Naive thymus-derived CD4-positive, alpha-beta T cell (primary cell): ENCODE results near the gene ZFP69. TPM values are rescaled to one million over a fixed set of nuclear protein-coding genes. Genes with fewer than 3 reads are reported as not detected.
"Not testable (repeated sequence)": the region's sequence is repeated elsewhere in the genome, so short reads cannot be mapped to it uniquely, and the experiment has no call there.

Experiments used
- ATAC-seq: fragments of 150-1000 bp; cut with Tn5 transposase; 2 replicates; pipeline ENCODE4 v1.10.0; 2021; ENCODE audit warnings: mild to moderate bottlenecking, moderate library complexity
- CTCF ChIA-PET: fragments of 350-600 bp; sonication (Branson Sonifier 250); formaldehyde crosslinking; loops from one replicate; lab custom pipeline; 2021; ENCODE audit warnings: antibody characterized with exemption; lab: Charles Lee
- POLR2A ChIA-PET: fragments of 350-600 bp; sonication (Branson Sonifier 250); formaldehyde crosslinking; loops from one replicate; lab custom pipeline; 2021; ENCODE audit warnings: antibody characterized with exemption, inconsistent platforms; lab: Charles Lee
- DNase-seq, 9 donors: peaks; one replicate each; pipeline versions ENCODE4 v3.0.0 to v3.0.0-alpha.2; 2020 to 2022; ENCODE audit warnings: mixed read lengths in 1 of 9
- H3K27ac ChIP-seq: one replicate; pipeline ENCODE4 v1.7.0; 2013; ENCODE audit warnings: mild to moderate bottlenecking, low read depth, low read length, moderate library complexity
- H3K27me3 ChIP-seq, 2 donors: one replicate each; pipeline ENCODE4 v1.7.0; 2013; ENCODE audit warnings: low read length in 2 of 2, mild to moderate bottlenecking in 2 of 2, moderate library complexity in 2 of 2; ENCODE audit not compliant: control insufficient read depth in 2 of 2, insufficient read depth in 2 of 2
- H3K36me3 ChIP-seq, 3 experiments: 1 replicate in 2 of 3; 2 replicates in 1 of 3; pipeline ENCODE4 v1.7.0; 2013; ENCODE audit warnings: low read length in 3 of 3, mild to moderate bottlenecking in 3 of 3, moderate library complexity in 1 of 3; ENCODE audit not compliant: insufficient read depth in 3 of 3, control insufficient read depth in 2 of 3
- H3K4me1 ChIP-seq, 2 donors: one replicate each; pipeline ENCODE4 v1.7.0; 2013; ENCODE audit warnings: low read length in 2 of 2, mild to moderate bottlenecking in 2 of 2, moderate library complexity in 1 of 2; ENCODE audit not compliant: control insufficient read depth in 2 of 2, insufficient read depth in 2 of 2
- H3K4me3 ChIP-seq: 2 replicates; pipeline ENCODE4 v1.7.0; 2013; ENCODE audit warnings: mild to moderate bottlenecking, low read length
- H3K9me3 ChIP-seq, 3 experiments: 1 replicate in 2 of 3; 2 replicates in 1 of 3; pipeline ENCODE4 v1.7.0; 2013; ENCODE audit warnings: low read length in 3 of 3; ENCODE audit not compliant: control insufficient read depth in 2 of 3
- H3K27ac Mint-ChIP-seq, 9 donors: one replicate each; pipeline ENCODE4 v1.8.0; 2020 to 2022; ENCODE audit warnings: mixed read lengths in 9 of 9, mild to moderate bottlenecking in 8 of 9, moderate library complexity in 5 of 9, inconsistent platforms in 2 of 9
- H3K27me3 Mint-ChIP-seq, 5 donors: one replicate each; pipeline ENCODE4 v1.8.0; 2021 to 2022; ENCODE audit warnings: mixed read lengths in 5 of 5, mild to moderate bottlenecking in 1 of 5
- H3K36me3 Mint-ChIP-seq, 5 donors: one replicate each; pipeline ENCODE4 v1.8.0; 2020 to 2022; ENCODE audit warnings: mixed read lengths in 5 of 5, mild to moderate bottlenecking in 3 of 5, inconsistent platforms in 1 of 5
- H3K4me1 Mint-ChIP-seq, 7 donors: one replicate each; pipeline ENCODE4 v1.8.0; 2020 to 2022; ENCODE audit warnings: mixed read lengths in 7 of 7, mild to moderate bottlenecking in 3 of 7, inconsistent platforms in 1 of 7
- H3K4me3 Mint-ChIP-seq, 10 donors: one replicate each; pipeline ENCODE4 v1.8.0; 2020 to 2022; ENCODE audit warnings: mild to moderate bottlenecking in 10 of 10, mixed read lengths in 10 of 10, moderate library complexity in 6 of 10, inconsistent platforms in 2 of 10
- H3K9me3 Mint-ChIP-seq, 11 donors: one replicate each; pipeline ENCODE4 v1.8.0; 2020 to 2022; ENCODE audit warnings: mixed read lengths in 11 of 11, mild to moderate bottlenecking in 4 of 11, inconsistent platforms in 1 of 11, moderate library complexity in 1 of 11
- intact Hi-C, 2 donors: fragments of 100-400 bp; cut with micrococcal nuclease; formaldehyde crosslinking; loops; one replicate each; pipeline ENCODE4 v1.15.1; 2023
- polyA plus RNA-seq, 2 donors: library from polyadenylated mRNA; unstranded; fragments of 300-500 nt; fragmentation: Illumina TruSeq; gene quantifications; one replicate each; pipeline ENCODE4 v1.2.3, GENCODE V29; 2021
- total RNA-seq, 6 experiments: library from RNA in 5 of 6; stranded (reverse) in 5 of 6; gene quantifications; 1 replicate in 5 of 6; 2 replicates in 1 of 6; pipeline ENCODE4 v1.2.3 and lab custom pipeline; 2021 to 2026

Gene ZFP69
- total and polyA plus RNA-seq, 7 experiments from 2014 or later, result 2.7 to 7.8 (median 3.9) TPM

DNA sequence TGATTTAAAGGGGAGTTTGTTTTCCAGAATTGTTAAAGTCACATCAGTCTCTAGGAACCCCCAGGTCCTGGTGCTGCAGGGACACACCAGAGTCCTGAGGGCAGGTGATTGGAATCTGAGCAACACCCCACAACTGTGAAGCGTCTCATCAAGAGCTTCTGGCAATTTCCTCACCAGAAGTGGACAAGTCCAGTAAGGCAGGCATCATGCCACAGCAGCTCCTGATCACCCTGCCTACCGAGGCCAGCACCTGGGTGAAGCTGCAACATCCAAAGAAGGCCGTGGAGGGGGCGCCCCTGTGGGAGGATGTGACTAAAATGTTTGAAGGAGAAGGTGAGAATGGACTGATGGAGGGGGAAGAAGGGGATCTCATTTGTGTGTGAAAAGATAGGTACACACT is 2.1 kb downstream of the ZFP69 start:
- no peaks in the 10 kb centered on the region for H3K27me3 Mint-ChIP-seq
- intact Hi-C loops, result no loop called here
- H3K9me3 Mint-ChIP-seq, result peaks cover 4 to 91% (median 44%) of the 10 kb centered on the region in 11 donors
- Histone ChIP-seq H3K36me3 (peaks cover 0 to 26% (median 0%) of the 10 kb centered on the region in 3 experiments), H3K4me3 (no peak overlapping the region), H3K9me3 (peaks cover 0 to 37% (median 0%) of the 10 kb centered on the region in 3 experiments), H3K27ac (no peak overlapping the region), H3K27me3 (no peaks in the 10 kb centered on the region), H3K4me1 (peaks cover 0 to 5% of the 10 kb centered on the region in 2 donors)
- ChIA-PET CTCF (no interaction called here), POLR2A (no interaction called here)
- H3K36me3 Mint-ChIP-seq, result peaks cover 19 to 69% (median 53%) of the 10 kb centered on the region in 5 donors
- ATAC-seq (no peak), DNase-seq (no peak)
- peak overlapping the region in 6 of 10 donors; percentile 6 to 92 (median 71) for H3K4me3 Mint-ChIP-seq
- H3K4me1 Mint-ChIP-seq, result peaks cover 12 to 34% (median 27%) of the 10 kb centered on the region in 7 donors
- peak overlapping the region in 5 of 9 donors; percentile 57 to 84 (median 73) for H3K27ac Mint-ChIP-seq

DNA sequence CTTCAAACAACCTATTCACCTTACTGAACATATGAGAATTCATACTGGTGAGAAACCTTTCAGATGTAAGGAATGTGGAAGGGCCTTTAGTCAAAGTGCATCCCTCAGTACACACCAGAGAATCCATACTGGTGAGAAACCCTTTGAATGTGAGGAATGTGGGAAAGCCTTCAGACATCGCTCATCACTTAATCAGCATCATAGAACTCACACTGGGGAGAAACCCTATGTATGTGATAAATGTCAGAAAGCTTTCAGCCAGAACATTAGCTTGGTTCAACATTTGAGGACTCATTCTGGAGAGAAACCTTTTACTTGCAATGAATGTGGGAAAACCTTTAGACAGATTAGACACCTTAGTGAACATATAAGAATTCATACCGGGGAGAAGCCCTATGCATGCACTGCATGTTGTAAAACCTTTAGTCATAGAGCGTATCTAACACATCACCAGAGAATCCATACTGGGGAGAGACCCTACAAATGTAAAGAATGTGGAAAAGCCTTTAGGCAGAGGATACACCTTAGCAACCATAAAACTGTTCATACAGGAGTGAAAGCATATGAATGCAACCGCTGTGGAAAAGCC is 18.3 kb downstream of the ZFP69 start:
- no peaks in the 10 kb centered on the region for H3K4me1 Mint-ChIP-seq
- no peaks in the 10 kb centered on the region for H3K4me1 ChIP-seq
- no peak overlapping the region for H3K27ac ChIP-seq
- H3K27me3 ChIP-seq, result no peaks in the 10 kb centered on the region
- H3K27me3 Mint-ChIP-seq, result no peaks in the 10 kb centered on the region
- DNase-seq (no peak), ATAC-seq (no peak)
- H3K4me3 Mint-ChIP-seq, result no peak overlapping the region
- no peak overlapping the region for H3K4me3 ChIP-seq
- peaks cover 23 to 86% (median 67%) of the 10 kb centered on the region in 11 donors for H3K9me3 Mint-ChIP-seq
- H3K36me3 ChIP-seq, result peaks cover 0 to 49% (median 9%) of the 10 kb centered on the region in 3 experiments
- intact Hi-C loops, result no loop called here
- ChIA-PET CTCF (no interaction called here), POLR2A (no interaction called here)
- H3K36me3 Mint-ChIP-seq, result peaks cover 39 to 79% (median 77%) of the 10 kb centered on the region in 5 donors
- peaks cover 4 to 66% (median 22%) of the 10 kb centered on the region in 3 experiments for H3K9me3 ChIP-seq
- H3K27ac Mint-ChIP-seq, result no peak overlapping the region

DNA sequence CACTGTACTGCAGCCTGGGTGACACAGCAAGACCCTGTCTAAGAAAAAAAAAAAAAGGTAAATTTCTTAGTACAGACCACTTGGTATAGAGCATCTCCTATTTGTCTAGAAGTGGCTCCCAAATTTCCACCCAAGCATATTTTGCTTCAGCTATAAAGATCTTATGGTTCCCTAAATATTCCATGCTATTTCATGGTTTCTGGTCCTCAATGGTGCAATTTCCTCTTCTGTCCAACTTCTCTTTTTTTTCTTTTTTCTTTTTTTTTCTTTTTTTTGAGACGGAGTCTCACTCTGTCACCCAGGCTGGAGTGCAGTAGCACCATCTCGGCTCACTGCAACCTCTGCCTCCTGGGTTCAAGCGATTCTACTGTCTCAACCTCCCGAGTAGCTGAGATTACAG is 25.6 kb downstream of the ZFP69 start:
- Mint-ChIP-seq H3K4me1 (peaks cover 0 to 12% (median 1%) of the 10 kb centered on the region in 7 donors), H3K36me3 (peaks cover 24 to 69% (median 64%) of the 10 kb centered on the region in 5 donors), H3K9me3 (peaks cover 14 to 95% (median 60%) of the 10 kb centered on the region in 11 donors)
- H3K27me3 ChIP-seq, intact Hi-C loops, H3K4me3 ChIP-seq, H3K36me3 ChIP-seq, H3K27me3 Mint-ChIP-seq, POLR2A ChIA-PET, H3K27ac Mint-ChIP-seq, CTCF ChIA-PET, H3K27ac ChIP-seq, DNase-seq, ATAC-seq, H3K4me1 ChIP-seq, H3K4me3 Mint-ChIP-seq: not testable (repeated sequence)
- peaks cover 4 to 64% (median 21%) of the 10 kb centered on the region in 3 experiments for H3K9me3 ChIP-seq

DNA sequence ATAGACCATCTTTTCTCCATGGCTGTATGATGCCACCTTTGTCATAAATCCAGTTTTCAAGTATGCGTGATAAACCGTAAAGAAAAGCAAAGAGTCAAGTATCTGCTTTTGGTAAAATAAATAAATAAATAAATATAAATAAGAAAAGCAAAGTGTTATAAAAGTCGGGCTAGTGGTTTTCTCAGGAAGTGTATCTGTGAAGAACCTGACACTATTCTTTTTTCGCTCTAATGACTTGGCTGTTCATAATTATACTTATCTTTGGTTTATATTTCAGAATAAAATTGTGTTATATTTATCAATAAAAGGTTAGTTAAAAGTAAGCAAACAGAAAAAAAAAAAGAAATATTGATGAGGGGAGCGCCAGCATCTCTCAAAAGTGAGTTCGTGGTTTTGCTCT is 30.9 kb downstream of the ZFP69 start:
- peak overlapping the region; percentile 44 to 91 (median 72) for H3K27ac Mint-ChIP-seq
- peaks cover 19 to 60% (median 43%) of the 10 kb centered on the region in 5 donors for H3K36me3 Mint-ChIP-seq
- intact Hi-C loops, result loop anchor here (1.0 kb wide), 4 partner anchors 23 to 59 kb away; partner anchors contain the start of genes ZFP69 (in 2 of the 2), ZNF684 (in 2 of the 2) and ZFP69B (in 1 of the 2)
- Histone ChIP-seq H3K4me1 (no peaks in the 10 kb centered on the region), H3K27me3 (no peaks in the 10 kb centered on the region), H3K36me3 (peaks cover 0 to 8% (median 0%) of the 10 kb centered on the region in 3 experiments), H3K9me3 (peaks cover 0 to 29% (median 8%) of the 10 kb centered on the region in 3 experiments), H3K27ac (peak overlapping the region; percentile 68), H3K4me3 (peak overlapping the region; percentile 70)
- ATAC-seq (no peak), DNase-seq (no peak)
- peaks cover 9 to 20% (median 12%) of the 10 kb centered on the region in 7 donors for H3K4me1 Mint-ChIP-seq
- H3K4me3 Mint-ChIP-seq, result peak overlapping the region; percentile 76 to 93 (median 91)
- POLR2A ChIA-PET, result interaction anchor here (0.6 to 2.4 kb wide), 3 partner anchors 24 to 1838 kb away, joined by 3 to 20 read pairs (median 6); partner anchors contain the start of genes NFYC and ZNF684
- CTCF ChIA-PET, result no interaction called here
- no peaks in the 10 kb centered on the region for H3K27me3 Mint-ChIP-seq
- peaks cover 7 to 77% (median 38%) of the 10 kb centered on the region in 11 donors for H3K9me3 Mint-ChIP-seq

DNA sequence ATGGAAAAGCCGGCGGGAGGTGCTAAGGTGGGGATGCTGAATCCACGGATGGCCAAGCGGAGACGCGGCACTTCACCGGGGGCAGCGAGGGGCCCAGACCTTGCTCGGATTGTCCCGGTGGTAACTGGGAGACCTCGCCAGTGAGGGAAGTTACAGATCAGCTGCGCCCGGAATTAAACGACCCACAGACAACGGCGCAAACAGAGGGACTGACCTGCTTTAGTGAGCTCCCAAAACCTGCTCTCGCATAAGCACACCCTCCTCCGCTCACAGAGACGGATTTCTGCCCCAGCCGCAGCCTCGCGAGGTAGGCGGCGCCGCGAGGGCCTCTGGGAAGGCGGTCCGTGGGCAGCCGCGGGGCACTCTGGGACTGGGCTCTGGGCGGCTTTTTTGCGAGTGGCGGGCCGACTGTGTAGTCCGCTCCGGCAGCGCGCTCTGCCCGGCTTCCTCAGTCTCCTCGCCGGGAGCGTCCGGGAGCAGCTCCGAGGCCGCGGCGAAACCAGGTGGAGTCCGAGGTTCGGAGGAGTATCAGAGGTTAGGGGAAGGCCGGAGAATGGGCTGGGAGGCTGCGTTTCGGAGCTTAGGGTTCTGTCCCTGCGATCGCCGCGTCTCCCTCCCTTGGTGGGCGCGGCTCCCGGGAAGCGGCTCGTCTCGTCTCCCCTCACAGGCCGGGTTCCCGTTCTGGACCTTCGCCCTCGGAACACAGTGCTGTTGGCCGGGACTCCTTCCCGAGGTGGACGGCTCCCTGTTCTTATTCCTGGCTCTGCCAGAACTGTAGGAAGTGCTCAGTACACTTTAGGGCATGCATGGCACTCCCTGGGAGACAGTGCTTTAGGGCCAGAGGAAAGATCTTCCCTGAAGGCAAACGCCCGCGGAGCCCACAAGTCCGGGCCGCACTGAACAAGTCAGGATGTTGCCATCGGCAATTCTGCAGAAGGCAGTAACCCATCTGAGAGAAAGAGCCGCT is 31.6 kb downstream of the ZFP69 start, which contains the start of gene EXO5:
EXO5 (plus strand) TSS at position 393 of the 967 bp plus-strand sequence. CDS start 5,778 bp downstream, outside the sequence.
- peak; percentile 59 to 88 (median 67) for DNase-seq
- Histone ChIP-seq H3K4me3 (peak within 1 kb of the TSS; percentile 70), H3K9me3 (peaks cover 0 to 22% (median 8%) of the 10 kb centered on the region in 3 experiments), H3K36me3 (peaks cover 0 to 8% (median 0%) of the 10 kb centered on the region in 3 experiments), H3K4me1 (no peaks in the 10 kb centered on the region), H3K27me3 (no peaks in the 10 kb centered on the region), H3K27ac (peak within 1 kb of the TSS; percentile 68)
- Mint-ChIP-seq H3K4me3 (peak within 1 kb of the TSS; percentile 76 to 93 (median 91)), H3K27me3 (no peaks in the 10 kb centered on the region), H3K9me3 (peaks cover 6 to 74% (median 32%) of the 10 kb centered on the region in 11 donors), H3K4me1 (peaks cover 9 to 18% (median 12%) of the 10 kb centered on the region in 7 donors), H3K27ac (peak within 1 kb of the TSS; percentile 44 to 91 (median 74)), H3K36me3 (peaks cover 18 to 58% (median 38%) of the 10 kb centered on the region in 5 donors)
- CTCF ChIA-PET, result interaction anchor here (1.0 kb wide), 1 partner anchor 23 kb away, joined by 3 read pairs; the partner anchor contains the start of gene ZNF684
- peak; percentile 99 for ATAC-seq
- POLR2A ChIA-PET, result interaction anchor here (0.6 to 2.4 kb wide), 5 partner anchors 23 to 1837 kb away, joined by 3 to 20 read pairs (median 4); partner anchors contain the start of genes NFYC and ZNF684
- intact Hi-C loops, result loop anchor here (1.0 kb wide), 4 partner anchors 23 to 59 kb away; partner anchors contain the start of genes ZFP69 (in 2 of the 2), ZNF684 (in 2 of the 2) and ZFP69B (in 1 of the 2)

DNA sequence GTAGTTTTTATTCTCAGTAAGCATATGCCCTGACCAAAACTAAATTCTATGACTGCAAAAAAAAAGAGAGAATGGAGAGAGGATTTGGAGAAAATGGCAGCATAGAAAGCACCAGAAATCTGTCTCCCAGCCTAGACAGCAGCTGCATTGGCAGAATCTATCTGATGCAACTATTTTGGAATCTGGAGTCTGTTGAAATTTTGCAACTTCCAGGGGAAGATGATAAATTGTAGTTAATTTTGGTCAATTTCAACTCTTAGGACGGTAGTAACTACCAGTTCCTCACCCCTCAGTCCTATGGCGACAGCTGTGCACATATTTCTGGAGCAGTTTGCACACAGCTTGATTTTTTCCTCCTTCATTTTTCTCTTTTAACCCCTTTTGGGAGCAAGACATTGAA is 42.4 kb downstream of the ZFP69 start:
- ChIA-PET POLR2A (interaction anchor here (0.8 kb wide), 1 partner anchor 183 kb away, joined by 3 read pairs; no protein-coding TSS in a partner anchor), CTCF (no interaction called here)
- Mint-ChIP-seq H3K9me3 (peaks cover 4 to 87% (median 43%) of the 10 kb centered on the region in 11 donors), H3K27ac (no peak overlapping the region), H3K36me3 (peaks cover 16 to 42% (median 22%) of the 10 kb centered on the region in 5 donors), H3K27me3 (peaks cover 0 to 8% (median 5%) of the 10 kb centered on the region in 5 donors), H3K4me1 (no peaks in the 10 kb centered on the region), H3K4me3 (no peak overlapping the region)
- H3K27me3 ChIP-seq, result no peaks in the 10 kb centered on the region
- DNase-seq (no peak), ATAC-seq (no peak)
- no peaks in the 10 kb centered on the region for H3K4me1 ChIP-seq
- no peak overlapping the region for H3K27ac ChIP-seq
- H3K9me3 ChIP-seq, result peaks cover 0 to 55% (median 0%) of the 10 kb centered on the region in 3 experiments
- H3K36me3 ChIP-seq, result peaks cover 0 to 10% (median 6%) of the 10 kb centered on the region in 3 experiments
- intact Hi-C loops, result no loop called here
- no peak overlapping the region for H3K4me3 ChIP-seq
